Measurements from ENCODE around the gene EXOG. TPM values are rescaled to one million over a fixed set of nuclear protein-coding genes. Genes with fewer than 3 reads are reported as not detected.

Gene EXOG
- total and polyA plus RNA-seq, 10 of the 15 experiments (the other 5 are each of a cell fraction or from before 2014, with no cell fraction given) = 7.8 to 20.9 (median 19.6) TPM

DNA sequence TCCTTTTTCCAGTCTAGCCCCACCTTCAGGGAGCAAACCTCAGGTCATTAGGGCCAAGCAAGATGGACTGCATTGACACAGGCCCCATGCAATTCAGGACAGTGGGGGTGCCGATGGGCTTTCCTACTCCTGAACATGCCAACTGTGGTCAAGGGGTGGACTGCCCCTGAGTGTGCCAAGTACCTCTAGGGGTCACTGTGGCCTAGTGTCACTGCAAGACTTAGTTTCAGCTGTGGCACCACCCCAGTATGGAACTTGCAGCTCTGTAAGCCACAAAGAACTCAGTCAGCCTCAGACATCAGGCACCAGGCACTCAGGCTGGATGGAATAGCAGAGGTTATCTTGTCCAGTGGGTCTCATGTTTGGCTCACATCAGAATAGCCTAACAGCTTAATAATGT, 32.3 kb downstream of the EXOG start:
- Histone ChIP-seq H3K9ac (ENCODE audit: control insufficient read depth, insufficient read depth, low read length) (no peak overlapping the region), H3K4me1 (ENCODE audit: control insufficient read depth, insufficient read depth, low read length) (no peaks in the 10 kb centered on the region), H3K27me3 (replicated peaks in 1 of 2; ENCODE audit: control insufficient read depth in 2 of 2, insufficient read depth in 2 of 2, low read length in 1 of 2) (no peaks in the 10 kb centered on the region), H4K20me1 (ENCODE audit: control insufficient read depth, insufficient read depth) (no peaks in the 10 kb centered on the region), H3K27ac (ENCODE audit: control insufficient read depth, insufficient read depth) (no peak overlapping the region), H3K4me2 (ENCODE audit: control insufficient read depth, insufficient read depth) (no peak overlapping the region), H2AFZ (ENCODE audit: control insufficient read depth, low read depth, low read length) (no peak overlapping the region), H3K9me3 (replicated peaks; ENCODE audit: control insufficient read depth, insufficient read depth, low read length) (no peaks in the 10 kb centered on the region), H3K36me3 (ENCODE audit: control insufficient read depth in 2 of 2, insufficient read depth in 2 of 2, low read length in 1 of 2) (peaks cover 6 to 14% of the 10 kb centered on the region in 2 experiments), H3K4me3 (no peak overlapping the region), H3K79me2 (ENCODE audit: control insufficient read depth, insufficient read depth, low read length) (no peaks in the 10 kb centered on the region)
- TF ChIP-seq FOXM1 (IDR thresholded peaks at IDR 0.05; ENCODE audit: low read depth, low read length) = no peak
- TF ChIP-seq, protein P1, sequence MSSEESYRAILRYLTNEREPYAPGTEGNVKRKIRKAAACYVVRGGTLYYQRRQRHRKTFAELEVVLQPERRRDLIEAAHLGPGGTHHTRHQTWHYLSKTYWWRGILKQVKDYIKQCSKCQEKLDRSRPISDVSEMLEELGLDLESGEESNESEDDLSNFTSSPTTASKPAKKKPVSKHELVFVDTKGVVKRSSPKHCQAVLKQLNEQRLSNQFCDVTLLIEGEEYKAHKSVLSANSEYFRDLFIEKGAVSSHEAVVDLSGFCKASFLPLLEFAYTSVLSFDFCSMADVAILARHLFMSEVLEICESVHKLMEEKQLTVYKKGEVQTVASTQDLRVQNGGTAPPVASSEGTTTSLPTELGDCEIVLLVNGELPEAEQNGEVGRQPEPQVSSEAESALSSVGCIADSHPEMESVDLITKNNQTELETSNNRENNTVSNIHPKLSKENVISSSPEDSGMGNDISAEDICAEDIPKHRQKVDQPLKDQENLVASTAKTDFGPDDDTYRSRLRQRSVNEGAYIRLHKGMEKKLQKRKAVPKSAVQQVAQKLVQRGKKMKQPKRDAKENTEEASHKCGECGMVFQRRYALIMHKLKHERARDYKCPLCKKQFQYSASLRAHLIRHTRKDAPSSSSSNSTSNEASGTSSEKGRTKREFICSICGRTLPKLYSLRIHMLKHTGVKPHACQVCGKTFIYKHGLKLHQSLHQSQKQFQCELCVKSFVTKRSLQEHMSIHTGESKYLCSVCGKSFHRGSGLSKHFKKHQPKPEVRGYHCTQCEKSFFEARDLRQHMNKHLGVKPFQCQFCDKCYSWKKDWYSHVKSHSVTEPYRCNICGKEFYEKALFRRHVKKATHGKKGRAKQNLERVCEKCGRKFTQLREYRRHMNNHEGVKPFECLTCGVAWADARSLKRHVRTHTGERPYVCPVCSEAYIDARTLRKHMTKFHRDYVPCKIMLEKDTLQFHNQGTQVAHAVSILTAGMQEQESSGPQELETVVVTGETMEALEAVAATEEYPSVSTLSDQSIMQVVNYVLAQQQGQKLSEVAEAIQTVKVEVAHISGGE (CRISPR knock-in tag; IDR thresholded peaks at IDR 0.05) = no peak
- TF ChIP-seq, protein P2, sequence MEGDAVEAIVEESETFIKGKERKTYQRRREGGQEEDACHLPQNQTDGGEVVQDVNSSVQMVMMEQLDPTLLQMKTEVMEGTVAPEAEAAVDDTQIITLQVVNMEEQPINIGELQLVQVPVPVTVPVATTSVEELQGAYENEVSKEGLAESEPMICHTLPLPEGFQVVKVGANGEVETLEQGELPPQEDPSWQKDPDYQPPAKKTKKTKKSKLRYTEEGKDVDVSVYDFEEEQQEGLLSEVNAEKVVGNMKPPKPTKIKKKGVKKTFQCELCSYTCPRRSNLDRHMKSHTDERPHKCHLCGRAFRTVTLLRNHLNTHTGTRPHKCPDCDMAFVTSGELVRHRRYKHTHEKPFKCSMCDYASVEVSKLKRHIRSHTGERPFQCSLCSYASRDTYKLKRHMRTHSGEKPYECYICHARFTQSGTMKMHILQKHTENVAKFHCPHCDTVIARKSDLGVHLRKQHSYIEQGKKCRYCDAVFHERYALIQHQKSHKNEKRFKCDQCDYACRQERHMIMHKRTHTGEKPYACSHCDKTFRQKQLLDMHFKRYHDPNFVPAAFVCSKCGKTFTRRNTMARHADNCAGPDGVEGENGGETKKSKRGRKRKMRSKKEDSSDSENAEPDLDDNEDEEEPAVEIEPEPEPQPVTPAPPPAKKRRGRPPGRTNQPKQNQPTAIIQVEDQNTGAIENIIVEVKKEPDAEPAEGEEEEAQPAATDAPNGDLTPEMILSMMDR (IDR thresholded peaks at IDR 0.05 in 2 of 3, conservative IDR thresholded peaks at IDR 0.05 in 1 of 3; ENCODE audit: control insufficient read depth in 2 of 3, extremely low read depth in 1 of 3, insufficient read depth in 1 of 3, low read depth in 3 of 3, low read length in 3 of 3) = peak in 1 of 3 experiments; percentile 11; a peak in 1 of 6 replicates
- TF ChIP-seq, protein P3, sequence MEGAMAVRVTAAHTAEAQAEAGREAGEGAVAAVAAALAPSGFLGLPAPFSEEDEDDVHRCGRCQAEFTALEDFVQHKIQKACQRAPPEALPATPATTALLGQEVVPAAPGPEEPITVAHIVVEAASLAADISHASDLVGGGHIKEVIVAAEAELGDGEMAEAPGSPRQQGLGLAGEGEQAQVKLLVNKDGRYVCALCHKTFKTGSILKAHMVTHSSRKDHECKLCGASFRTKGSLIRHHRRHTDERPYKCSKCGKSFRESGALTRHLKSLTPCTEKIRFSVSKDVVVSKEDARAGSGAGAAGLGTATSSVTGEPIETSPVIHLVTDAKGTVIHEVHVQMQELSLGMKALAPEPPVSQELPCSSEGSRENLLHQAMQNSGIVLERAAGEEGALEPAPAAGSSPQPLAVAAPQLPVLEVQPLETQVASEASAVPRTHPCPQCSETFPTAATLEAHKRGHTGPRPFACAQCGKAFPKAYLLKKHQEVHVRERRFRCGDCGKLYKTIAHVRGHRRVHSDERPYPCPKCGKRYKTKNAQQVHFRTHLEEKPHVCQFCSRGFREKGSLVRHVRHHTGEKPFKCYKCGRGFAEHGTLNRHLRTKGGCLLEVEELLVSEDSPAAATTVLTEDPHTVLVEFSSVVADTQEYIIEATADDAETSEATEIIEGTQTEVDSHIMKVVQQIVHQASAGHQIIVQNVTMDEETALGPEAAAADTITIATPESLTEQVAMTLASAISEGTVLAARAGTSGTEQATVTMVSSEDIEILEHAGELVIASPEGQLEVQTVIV (IDR thresholded peaks at IDR 0.05; ENCODE audit: borderline replicate concordance, partially characterized antibody) = no peak
- ChIA-PET CTCF (interaction anchor here (1.0 to 1.3 kb wide), 2 partner anchors 8 to 127 kb away, joined by 3 to 4 read pairs; no protein-coding TSS in a partner anchor), SMC1A (ENCODE audit: uncharacterized antibody, unreplicated experiment) (interaction anchor here (0.6 kb wide), 1 partner anchor 228 kb away, joined by 3 read pairs; no protein-coding TSS in a partner anchor), POLR2A (no interaction called here), RAD21 (ENCODE audit: unreplicated experiment) (interaction anchor here (1.2 kb wide), 1 partner anchor 10 kb away, joined by 3 read pairs; no protein-coding TSS in a partner anchor)
- ATAC-seq (peak; percentile 62), FAIRE-seq (no peak), DNase-seq (ENCODE audit: low read depth, low spot score) (no peak)
- in situ Hi-C loops (cut with MboI) (no loop called here), intact Hi-C loops (cut with micrococcal nuclease; ENCODE audit: unreplicated experiment) (loop anchor here (10.0 kb wide), 1 partner anchor 316 kb away; no protein-coding TSS in a partner anchor)
- no TSS peak for BruUV-seq (replicated peaks)
- WGBS (ENCODE audit: insufficient coverage, insufficient replicate concordance, low lambda C conversion rate, missing lambda C conversion rate) = 94% methylated on average over 1 of the region's 1 CpG
